Epithelial cell of esophagus (primary cell): ENCODE results near the gene NAALADL2.

Experiments
- DNase-seq: peaks from one replicate; pipeline ENCODE4 v3.0.0; 2010; ENCODE audit warnings: low read depth
- H3K4me3 ChIP-seq: 2 replicates; pipeline ENCODE4 v1.5.1; 2011; ENCODE audit warnings: mild to moderate bottlenecking, low read length, control low read depth
- CTCF ChIP-seq: IDR thresholded peaks from 2 replicates; pipeline ENCODE4 v1.5.1; 2011; ENCODE audit warnings: low read depth, mild to moderate bottlenecking, low read length, control low read depth, inconsistent platforms; ENCODE audit not compliant: insufficient read depth; ENCODE audit errors: missing control alignments

The NAALADL2 gene

GRCh38 chr3:175735866-175736265 lies 876.7 kb downstream of the NAALADL2 start:
- no peak for DNase-seq
- H3K4me3 ChIP-seq, result no peak overlapping the region
- TF ChIP-seq CTCF, result no peak

- H3K4me3 ChIP-seq, result no peak overlapping the region
- peak; percentile 32 for DNase-seq
- no peak for TF ChIP-seq CTCF
Measured at GRCh38 chr3:175737646-175738572, 878.8 kb downstream of the NAALADL2 start.

GRCh38 chr3:175741951-175742350 lies 882.8 kb downstream of the NAALADL2 start:
- TF ChIP-seq CTCF, result no peak
- DNase-seq, result peak; percentile 35
- no peak overlapping the region for H3K4me3 ChIP-seq

GRCh38 chr3:175743733-175744400 lies 884.7 kb downstream of the NAALADL2 start:
- no peak overlapping the region for H3K4me3 ChIP-seq

GRCh38 chr3:175746308-175746707 lies 887.2 kb downstream of the NAALADL2 start:
- TF ChIP-seq CTCF, result no peak
- DNase-seq, result no peak
- no peak overlapping the region for H3K4me3 ChIP-seq

More at GRCh38 chr3:175743733-175744400, 884.7 kb downstream of the NAALADL2 start:
- no peak for TF ChIP-seq CTCF
- DNase-seq, result peak; percentile 70

GRCh38 chr3:175748087-175748730 lies 889.1 kb downstream of the NAALADL2 start:
- no peak for TF ChIP-seq CTCF
- DNase-seq, result peak; percentile 80
- H3K4me3 ChIP-seq, result no peak overlapping the region
